HG03064 (cell line): ENCODE measurements around the gene DUS1L.

Experiments
- ATAC-seq: cut with Tn5 transposase; IDR thresholded peaks from one replicate; pipeline ENCODE4 v1.9.1; 2021; ENCODE audit warnings: low read depth; ENCODE audit not compliant: unreplicated experiment

The DUS1L gene

GRCh38 chr17:82088838-82089722 lies 23.5 kb upstream of the DUS1L start:
- no peak for ATAC-seq

- ATAC-seq: no peak
These were observed 22.6 kb upstream of the DUS1L start for GRCh38 chr17:82087961-82088837.

- no peak for ATAC-seq
These were observed 21.6 kb upstream of the DUS1L start for GRCh38 chr17:82086941-82087906.

GRCh38 chr17:82085931-82086764 lies 20.5 kb upstream of the DUS1L start:
- no peak for ATAC-seq

- no peak for ATAC-seq
These were observed 19.6 kb upstream of the DUS1L start for GRCh38 chr17:82085031-82085861.

- ATAC-seq: no peak
These were observed 18.9 kb upstream of the DUS1L start for GRCh38 chr17:82084373-82085030.

GRCh38 chr17:82083533-82084359 lies 18.1 kb upstream of the DUS1L start:
- ATAC-seq: no peak

GRCh38 chr17:82083009-82083408 lies 17.4 kb upstream of the DUS1L start:
- ATAC-seq: no peak

GRCh38 chr17:82082456-82082855 lies 16.9 kb upstream of the DUS1L start:
- ATAC-seq: no peak

GRCh38 chr17:82081966-82082365 lies 16.4 kb upstream of the DUS1L start:
- ATAC-seq: no peak

GRCh38 chr17:82081546-82081945 lies 15.9 kb upstream of the DUS1L start:
- no peak for ATAC-seq

- ATAC-seq: no peak
These were observed 15.3 kb upstream of the DUS1L start for GRCh38 chr17:82080789-82081464.

GRCh38 chr17:82080048-82080788 lies 14.6 kb upstream of the DUS1L start:
- ATAC-seq: no peak

GRCh38 chr17:82079001-82079677 lies 13.5 kb upstream of the DUS1L start:
- ATAC-seq: no peak

- no peak for ATAC-seq
These were observed 12.8 kb upstream of the DUS1L start for GRCh38 chr17:82078433-82078832.
